ENCODE data around the gene ZNF474. TPM values are rescaled to one million over a fixed set of nuclear protein-coding genes. Genes with fewer than 3 reads are reported as not detected.

ZNF474 gene
- total RNA-seq, 2 experiments from 2014 or later, result 0.28 TPM; not detected in 1

- Mint-ChIP-seq H3K4me3 (no peak overlapping the region), H3K27ac (no peak overlapping the region), H3K9me3 (no peaks in the 10 kb centered on the region), H3K36me3 (ENCODE audit: low read depth) (no peaks in the 10 kb centered on the region), H3K4me1 (ENCODE audit: low read depth) (no peaks in the 10 kb centered on the region), H3K27me3 (peaks cover 5% of the 10 kb centered on the region)
- ChIA-PET CTCF (no interaction called here), POLR2A (no interaction called here)
- no peak for TF ChIP-seq CTCF (IDR thresholded peaks at IDR 0.05)
- H3K4me1 ChIP-seq (ENCODE audit: insufficient read depth, low read length), result no peaks in the 10 kb centered on the region
- intact Hi-C loops (cut with DNase I, micrococcal nuclease), result no loop called here
- DNase-seq, result no peak
- no peak for ATAC-seq (ENCODE audit: poor library complexity)
- no peaks in the 10 kb centered on the region for H3K27me3 ChIP-seq (ENCODE audit: control insufficient read depth in 1 of 2, insufficient read depth in 2 of 2, low read length in 2 of 2)
- H3K4me3 ChIP-seq (ENCODE audit: low read length), result no peak overlapping the region
- no peaks in the 10 kb centered on the region for H3K36me3 ChIP-seq (ENCODE audit: insufficient read depth, low read length)
- H3K9me3 ChIP-seq (ENCODE audit: control insufficient read depth in 1 of 2, insufficient read depth in 1 of 2, low read length in 2 of 2), result no peaks in the 10 kb centered on the region
- H3K27ac ChIP-seq (ENCODE audit: low read depth in 1 of 2, low read length in 2 of 2), result no peak overlapping the region
Observed at GRCh38 chr5:122179701-122180100, 50.4 kb downstream of the ZNF474 start.

- no peaks in the 10 kb centered on the region for H3K4me1 Mint-ChIP-seq (ENCODE audit: low read depth)
Observed at GRCh38 chr5:122180146-122180712, 50.9 kb downstream of the ZNF474 start.

GRCh38 chr5:122180863-122181548 lies 51.7 kb downstream of the ZNF474 start:
- no peak for ATAC-seq (ENCODE audit: poor library complexity)
- intact Hi-C loops (cut with DNase I, micrococcal nuclease), result no loop called here
- no peaks in the 10 kb centered on the region for H3K9me3 Mint-ChIP-seq

More at GRCh38 chr5:122180146-122180712, 50.9 kb downstream of the ZNF474 start:
- Mint-ChIP-seq H3K36me3 (ENCODE audit: low read depth) (no peaks in the 10 kb centered on the region), H3K9me3 (no peaks in the 10 kb centered on the region), H3K4me3 (no peak overlapping the region), H3K27ac (no peak overlapping the region), H3K27me3 (peaks cover 5% of the 10 kb centered on the region)
- no peak for TF ChIP-seq CTCF (IDR thresholded peaks at IDR 0.05)
- ChIA-PET CTCF (no interaction called here), POLR2A (no interaction called here)
- Histone ChIP-seq H3K27ac (ENCODE audit: low read depth in 1 of 2, low read length in 2 of 2) (no peak overlapping the region), H3K27me3 (ENCODE audit: control insufficient read depth in 1 of 2, insufficient read depth in 2 of 2, low read length in 2 of 2) (no peaks in the 10 kb centered on the region), H3K36me3 (ENCODE audit: insufficient read depth, low read length) (no peaks in the 10 kb centered on the region), H3K4me3 (ENCODE audit: low read length) (no peak overlapping the region), H3K9me3 (ENCODE audit: control insufficient read depth in 1 of 2, insufficient read depth in 1 of 2, low read length in 2 of 2) (no peaks in the 10 kb centered on the region), H3K4me1 (ENCODE audit: insufficient read depth, low read length) (no peaks in the 10 kb centered on the region)
- intact Hi-C loops (cut with DNase I, micrococcal nuclease), result no loop called here
- ATAC-seq (ENCODE audit: poor library complexity) (no peak), DNase-seq (no peak)

More at GRCh38 chr5:122180863-122181548, 51.7 kb downstream of the ZNF474 start:
- CTCF ChIA-PET, result no interaction called here
- Mint-ChIP-seq H3K4me1 (ENCODE audit: low read depth) (no peaks in the 10 kb centered on the region), H3K27me3 (peaks cover 7% of the 10 kb centered on the region), H3K27ac (no peak overlapping the region), H3K4me3 (no peak overlapping the region), H3K36me3 (ENCODE audit: low read depth) (no peaks in the 10 kb centered on the region)
- H3K27me3 ChIP-seq (ENCODE audit: control insufficient read depth in 1 of 2, insufficient read depth in 2 of 2, low read length in 2 of 2), result no peaks in the 10 kb centered on the region
- no peak overlapping the region for H3K4me3 ChIP-seq (ENCODE audit: low read length)
- no peak for TF ChIP-seq CTCF (IDR thresholded peaks at IDR 0.05)
- H3K27ac ChIP-seq (ENCODE audit: low read depth in 1 of 2, low read length in 2 of 2), result no peak overlapping the region
- no peaks in the 10 kb centered on the region for H3K4me1 ChIP-seq (ENCODE audit: insufficient read depth, low read length)
- POLR2A ChIA-PET, result no interaction called here
- no peaks in the 10 kb centered on the region for H3K9me3 ChIP-seq (ENCODE audit: control insufficient read depth in 1 of 2, insufficient read depth in 1 of 2, low read length in 2 of 2)
- H3K36me3 ChIP-seq (ENCODE audit: insufficient read depth, low read length), result no peaks in the 10 kb centered on the region
- no peak for DNase-seq

Data from CD4-positive, alpha-beta T cell (primary cell).